Measurements from ENCODE around the gene DERA.

The DERA gene

DNA sequence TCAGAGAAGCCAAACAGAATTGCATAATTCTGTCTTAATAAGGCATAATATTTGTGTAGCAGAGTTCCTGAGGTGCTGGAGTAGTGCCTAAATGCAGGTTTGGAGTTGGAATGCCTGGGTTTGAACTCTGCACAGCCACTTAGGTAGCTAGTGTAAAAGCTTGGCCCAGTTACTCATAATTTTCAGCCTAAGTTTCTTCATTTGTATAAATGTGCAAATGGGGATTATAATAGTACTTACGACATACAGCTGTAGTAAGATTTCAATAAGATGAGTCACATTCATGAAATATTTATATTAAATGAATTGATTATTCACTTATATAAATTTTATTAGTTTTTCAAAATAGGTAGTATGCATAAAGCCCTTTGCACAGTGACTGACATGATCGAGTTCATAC, 175.8 kb downstream of the DERA start:
- Histone ChIP-seq H3K36me3 (no peaks in the 10 kb centered on the region), H3K4me3 (ENCODE audit: low read depth, low read length) (no peak overlapping the region), H3K9me3 (no peaks in the 10 kb centered on the region), H3K27me3 (no peaks in the 10 kb centered on the region), H3K4me1 (no peaks in the 10 kb centered on the region)
- TF ChIP-seq, protein P1, sequence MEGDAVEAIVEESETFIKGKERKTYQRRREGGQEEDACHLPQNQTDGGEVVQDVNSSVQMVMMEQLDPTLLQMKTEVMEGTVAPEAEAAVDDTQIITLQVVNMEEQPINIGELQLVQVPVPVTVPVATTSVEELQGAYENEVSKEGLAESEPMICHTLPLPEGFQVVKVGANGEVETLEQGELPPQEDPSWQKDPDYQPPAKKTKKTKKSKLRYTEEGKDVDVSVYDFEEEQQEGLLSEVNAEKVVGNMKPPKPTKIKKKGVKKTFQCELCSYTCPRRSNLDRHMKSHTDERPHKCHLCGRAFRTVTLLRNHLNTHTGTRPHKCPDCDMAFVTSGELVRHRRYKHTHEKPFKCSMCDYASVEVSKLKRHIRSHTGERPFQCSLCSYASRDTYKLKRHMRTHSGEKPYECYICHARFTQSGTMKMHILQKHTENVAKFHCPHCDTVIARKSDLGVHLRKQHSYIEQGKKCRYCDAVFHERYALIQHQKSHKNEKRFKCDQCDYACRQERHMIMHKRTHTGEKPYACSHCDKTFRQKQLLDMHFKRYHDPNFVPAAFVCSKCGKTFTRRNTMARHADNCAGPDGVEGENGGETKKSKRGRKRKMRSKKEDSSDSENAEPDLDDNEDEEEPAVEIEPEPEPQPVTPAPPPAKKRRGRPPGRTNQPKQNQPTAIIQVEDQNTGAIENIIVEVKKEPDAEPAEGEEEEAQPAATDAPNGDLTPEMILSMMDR (IDR thresholded peaks at IDR 0.05; ENCODE audit: low read depth, low read length) = no peak
- DNase-seq = no peak

Measured in BE2C (cell line).